GM12878 (cell line): ENCODE results near the gene ANKDD1B. TPM values are rescaled to one million over a fixed set of nuclear protein-coding genes. Genes with fewer than 3 reads are reported as not detected.

ENCODE experiments used
- ATAC-seq: fragments of 200-7000 bp; cut with Tn5 transposase; 3 replicates; pipeline ENCODE4 v1.9.1; 2020; ENCODE audit warnings: mild to moderate bottlenecking, moderate library complexity
- BruUV-seq: library from RNA; stranded (reverse); fragments of 400-500 nt; replicated peaks from 2 replicates; lab custom pipeline; 2021; lab: Mats Ljungman, UMichigan
- CTCF ChIA-PET: fragments of 300-600 bp; sonication (Branson Sonifier 250); formaldehyde crosslinking; extraction: SDS; loops from one replicate; lab custom pipeline; 2021; ENCODE audit warnings: inconsistent platforms; lab: Yijun Ruan, JAX
- POLR2A ChIA-PET: fragments of 350-600 bp; formaldehyde crosslinking; extraction: SDS; loops from one replicate; lab custom pipeline; 2021; ENCODE audit warnings: inconsistent platforms; lab: Charles Lee
- RAD21 ChIA-PET: fragments of 300-600 bp; sonication (Branson Sonifier 250); formaldehyde crosslinking; loops from one replicate; lab custom pipeline; 2023; ENCODE audit warnings: antibody characterized with exemption; ENCODE audit not compliant: unreplicated experiment; lab: Charles Lee
- SMC1A ChIA-PET: fragments of 300-600 bp; sonication (Branson Sonifier 250); formaldehyde crosslinking; loops from one replicate; lab custom pipeline; 2023; ENCODE audit not compliant: unreplicated experiment, uncharacterized antibody; lab: Charles Lee
- DNase-seq: peaks from one replicate; pipeline ENCODE4 v3.0.0-alpha.2; 2011; ENCODE audit warnings: low read depth, low spot score
- FAIRE-seq: peaks from 3 replicates; lab custom pipeline; 2011; peaks lifted over from hg19 to GRCh38; lab: Jason Lieb, UNC
- H2AFZ ChIP-seq: 2 replicates; pipeline ENCODE4 v1.6.0; 2011; ENCODE audit warnings: low read depth, low read length, control low read depth; ENCODE audit not compliant: control insufficient read depth
- H3K27ac ChIP-seq: 2 replicates; pipeline ENCODE4 v1.5.1; 2011; ENCODE audit warnings: control low read depth; ENCODE audit not compliant: control insufficient read depth, insufficient read depth
- H3K27me3 ChIP-seq, 2 experiments: replicated peaks in 1 of 2; 2 replicates each; pipeline versions ENCODE4 v1.6.0 to v1.6.1; 2011; ENCODE audit warnings: low read length in 1 of 2; ENCODE audit not compliant: control insufficient read depth in 2 of 2, insufficient read depth in 2 of 2
- H3K36me3 ChIP-seq, 2 experiments: 2 replicates each; pipeline ENCODE4 v1.5.1; 2011; ENCODE audit warnings: low read length in 1 of 2; ENCODE audit not compliant: control insufficient read depth in 2 of 2, insufficient read depth in 2 of 2
- H3K4me1 ChIP-seq: 2 replicates; pipeline ENCODE4 v1.6.1; 2011; ENCODE audit warnings: mild to moderate bottlenecking, low read length, moderate library complexity, mixed read lengths; ENCODE audit not compliant: control insufficient read depth, insufficient read depth
- H3K4me2 ChIP-seq: 2 replicates; pipeline ENCODE4 v1.6.0; 2011; ENCODE audit warnings: control low read depth; ENCODE audit not compliant: control insufficient read depth, insufficient read depth
- H3K4me3 ChIP-seq: fragments of 200-600 bp; sonication (generic); 2 replicates; pipeline ENCODE4 v1.5.1; 2016
- H3K79me2 ChIP-seq: 2 replicates; pipeline ENCODE4 v1.6.0; 2011; ENCODE audit warnings: low read length; ENCODE audit not compliant: control insufficient read depth, insufficient read depth
- H3K9ac ChIP-seq: 2 replicates; pipeline ENCODE4 v1.8.0; 2011; ENCODE audit warnings: low read length, control low read depth, mixed read lengths; ENCODE audit not compliant: control insufficient read depth, insufficient read depth
- H3K9me3 ChIP-seq: replicated peaks from 3 replicates; pipeline ENCODE4 v1.5.1; 2011; ENCODE audit warnings: mild to moderate bottlenecking, low read length; ENCODE audit not compliant: control insufficient read depth, insufficient read depth
- H4K20me1 ChIP-seq: 2 replicates; pipeline ENCODE4 v1.6.0; 2011; ENCODE audit not compliant: control insufficient read depth, insufficient read depth
- CTCF ChIP-seq, 3 experiments: IDR thresholded peaks in 2 of 3; conservative IDR thresholded peaks in 1 of 3; 2 replicates each; pipeline ENCODE4 v1.5.1; 2011; ENCODE audit warnings: low read depth in 3 of 3, low read length in 3 of 3, mild to moderate bottlenecking in 3 of 3, control low read depth in 2 of 3, moderate library complexity in 2 of 3, inconsistent platforms in 1 of 3, mixed read lengths in 1 of 3; ENCODE audit not compliant: control insufficient read depth in 2 of 3, insufficient read depth in 1 of 3; ENCODE audit errors: extremely low read depth in 1 of 3
- JUNB ChIP-seq: IDR thresholded peaks from 2 replicates; pipeline ENCODE4 v1.6.1; 2016; ENCODE audit warnings: antibody characterized with exemption, mild to moderate bottlenecking
- MEF2B ChIP-seq: fragments of 450-650 bp; IDR thresholded peaks from 2 replicates; pipeline ENCODE4 v1.6.1; 2018; ENCODE audit warnings: mild to moderate bottlenecking, moderate library complexity; ENCODE audit not compliant: partially characterized antibody, poor library complexity, severe bottlenecking
- RAD21 ChIP-seq: IDR thresholded peaks from 2 replicates; pipeline ENCODE4 v1.6.1; 2011; ENCODE audit warnings: mild to moderate bottlenecking, low read depth, low read length, moderate library complexity; ENCODE audit not compliant: insufficient read depth
- RELA ChIP-seq: fragments of 450-650 bp; IDR thresholded peaks from 2 replicates; pipeline ENCODE4 v1.8.0; 2014; ENCODE audit warnings: borderline replicate concordance; ENCODE audit not compliant: partially characterized antibody
- RFX5 ChIP-seq: IDR thresholded peaks from 2 replicates; pipeline ENCODE4 v1.6.1; 2011; ENCODE audit warnings: low read depth, low read length, improper control_type of control experiment
- SKIL ChIP-seq: fragments of 450-650 bp; IDR thresholded peaks from 2 replicates; pipeline ENCODE4 v1.6.1; 2017; ENCODE audit warnings: mild to moderate bottlenecking, low read depth, inconsistent platforms; ENCODE audit not compliant: poor library complexity, severe bottlenecking
- TBL1XR1 ChIP-seq: IDR thresholded peaks from 2 replicates; pipeline ENCODE4 v1.6.1; 2012; ENCODE audit warnings: low read depth, low read length, improper control_type of control experiment
- ZBTB33 ChIP-seq: fragments of 450-650 bp; IDR thresholded peaks from 2 replicates; pipeline ENCODE4 v1.6.1; 2017; ENCODE audit warnings: mild to moderate bottlenecking
- ZNF592 ChIP-seq: fragments of 450-650 bp; IDR thresholded peaks from 2 replicates; pipeline ENCODE4 v1.6.1; 2017; ENCODE audit warnings: mild to moderate bottlenecking, moderate library complexity
- WGBS: methylation state at CpG from one replicate; pipeline ENCODE4 v1.1.6; 2016; ENCODE audit warnings: low lambda C conversion rate; ENCODE audit not compliant: insufficient replicate concordance, insufficient coverage; ENCODE audit errors: missing lambda C conversion rate; 5-methylcytosine and 5-hydroxymethylcytosine counted together
- in situ Hi-C: fragments of 300-500 bp; cut with MboI; formaldehyde crosslinking; loops from 9 replicates; pipeline ENCODE4 v1.14.3; 2018; ENCODE audit warnings: mixed read lengths
- intact Hi-C: fragments of 100-400 bp; cut with micrococcal nuclease; formaldehyde crosslinking; loops from one replicate; pipeline ENCODE4 v1.14.2; 2022; ENCODE audit not compliant: unreplicated experiment
- polyA plus RNA-seq, 11 experiments: library from polyadenylated mRNA; depleted of rRNA in 4 of 11; unstranded in 6 of 11; stranded (reverse) in 5 of 11; fragments of >200 nt; fragmentation: Nextera tagmentation in 4 of 11; fragmentation: Illumina TruSeq in 1 of 11; extraction: Ambion mirVana in 4 of 11; extraction: Trizol in 1 of 11; gene quantifications; 1 replicate in 1 of 11; 2 replicates in 10 of 11; pipeline versions ENCODE4 v1.2.1 to v1.2.3, GENCODE V29; 2011 to 2016; ENCODE audit warnings: inconsistent platforms in 2 of 11, missing spikeins in 2 of 11, low read depth in 1 of 11
- total RNA-seq, 4 experiments: library from RNA; depleted of rRNA in 3 of 4; stranded (reverse); fragments of >200 nt in 3 of 4; fragmentation: Illumina TruSeq in 1 of 4; extraction: Trizol in 1 of 4; gene quantifications; 2 replicates each; pipeline versions ENCODE4 v1.2.1 to v1.2.3, GENCODE V29; 2013 to 2021

The ANKDD1B gene
- total and polyA plus RNA-seq, 10 of the 15 experiments (the other 5 are each of a cell fraction or from before 2014, with no cell fraction given) = 0.34 to 2.4 (median 0.80) TPM

GRCh38 chr5:75681125-75681830 is 70.0 kb downstream of the ANKDD1B start (continued):
- TF ChIP-seq SKIL (no peak), RELA (no peak), RAD21 (peak; percentile 62), MEF2B (no peak), CTCF (IDR thresholded peaks at IDR 0.05 in 2 of 3, conservative IDR thresholded peaks at IDR 0.05 in 1 of 3; ENCODE audit: control insufficient read depth in 2 of 3, extremely low read depth in 1 of 3, insufficient read depth in 1 of 3, low read depth in 3 of 3, low read length in 3 of 3) (peak; percentile 52 to 62 (median 56))
- TF ChIP-seq, all 136 proteins: peak for 4

GRCh38 chr5:75685141-75685540 is 73.9 kb downstream of the ANKDD1B start:
- Histone ChIP-seq H4K20me1 (no peaks in the 10 kb centered on the region), H3K4me2 (no peak overlapping the region), H3K4me1 (no peaks in the 10 kb centered on the region), H3K27me3 (no peaks in the 10 kb centered on the region), H3K79me2 (no peaks in the 10 kb centered on the region), H3K36me3 (peaks cover 0 to 7% of the 10 kb centered on the region in 2 experiments), H3K9me3 (no peaks in the 10 kb centered on the region), H3K9ac (no peak overlapping the region), H3K4me3 (no peak overlapping the region), H3K27ac (no peak overlapping the region), H2AFZ (no peak overlapping the region)
- FAIRE-seq = no peak
- in situ Hi-C loops = no loop called here
- POLR2A ChIA-PET = no interaction called here
- intact Hi-C loops = loop anchor here (10.0 kb wide), 1 partner anchor 340 kb away; no protein-coding TSS in a partner anchor
- WGBS = over 99% methylated on average over 11 of the region's 11 CpGs
- RAD21 ChIA-PET = no interaction called here
- DNase-seq = no peak
- no TSS peak for BruUV-seq
- CTCF ChIA-PET = no interaction called here
- SMC1A ChIA-PET = interaction anchor here (1.5 kb wide), 1 partner anchor 16 kb away, joined by 3 read pairs; no protein-coding TSS in a partner anchor
- no peak for ATAC-seq
- TF ChIP-seq TBL1XR1 (no peak), ZNF592 (no peak), RFX5 (no peak), ZBTB33 (no peak), JUNB (no peak)
